GM12891 (cell line): ENCODE data around the gene PEX6.

Experiments
- POLR2A ChIP-seq: IDR thresholded peaks from 2 replicates; pipeline ENCODE4 v1.6.1; 2011; ENCODE audit warnings: low read depth, low read length, control low read depth
- POLR2AphosphoS5 ChIP-seq: IDR thresholded peaks from 2 replicates; pipeline ENCODE4 v1.6.1; 2011; ENCODE audit warnings: low read depth, low read length, control low read depth

DNA sequence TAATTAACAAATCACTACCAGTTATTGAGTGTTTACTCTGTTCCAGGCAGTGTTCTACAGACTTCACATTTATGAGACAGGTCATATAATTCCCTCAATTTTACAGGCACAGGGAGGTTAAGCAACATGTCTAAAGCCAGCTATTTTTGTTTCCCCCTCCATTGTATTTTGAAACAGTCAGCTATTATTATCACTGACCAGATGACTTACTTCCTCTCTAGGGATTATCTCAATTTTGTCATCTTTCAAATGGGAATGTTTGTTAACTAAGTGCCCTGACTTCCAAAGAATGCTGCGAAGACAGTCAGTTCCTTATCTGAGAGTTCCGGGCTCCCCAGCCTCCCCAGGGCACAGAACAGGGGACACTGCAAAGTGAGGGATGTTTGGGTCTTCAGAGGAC lies 55.3 kb downstream of the PEX6 start:
- TF ChIP-seq POLR2AphosphoS5 (no peak), POLR2A (no peak)
